Thyroid gland (tissue), 4 donors: Measurements from ENCODE around the gene RYR3.

ENCODE experiments used
- POLR2A ChIP-seq, 2 donors: fragments of 450-650 bp; IDR thresholded peaks; one replicate each; pipeline ENCODE4 v1.6.1; 2017; ENCODE audit warnings: antibody characterized with exemption in 2 of 2, mild to moderate bottlenecking in 2 of 2, moderate library complexity in 1 of 2
- TF ChIP-seq, protein P1 (sequence below), 6 experiments: fragments of 200-600 bp in 3 of 6; fragments of 450-650 bp in 3 of 6; sonication (generic) in 3 of 6; IDR thresholded peaks; one replicate each; pipeline ENCODE4 v1.5.1; 2016 to 2019; ENCODE audit warnings: antibody characterized with exemption in 6 of 6, mild to moderate bottlenecking in 2 of 6, inconsistent platforms in 1 of 6, moderate library complexity in 1 of 6

DNA sequence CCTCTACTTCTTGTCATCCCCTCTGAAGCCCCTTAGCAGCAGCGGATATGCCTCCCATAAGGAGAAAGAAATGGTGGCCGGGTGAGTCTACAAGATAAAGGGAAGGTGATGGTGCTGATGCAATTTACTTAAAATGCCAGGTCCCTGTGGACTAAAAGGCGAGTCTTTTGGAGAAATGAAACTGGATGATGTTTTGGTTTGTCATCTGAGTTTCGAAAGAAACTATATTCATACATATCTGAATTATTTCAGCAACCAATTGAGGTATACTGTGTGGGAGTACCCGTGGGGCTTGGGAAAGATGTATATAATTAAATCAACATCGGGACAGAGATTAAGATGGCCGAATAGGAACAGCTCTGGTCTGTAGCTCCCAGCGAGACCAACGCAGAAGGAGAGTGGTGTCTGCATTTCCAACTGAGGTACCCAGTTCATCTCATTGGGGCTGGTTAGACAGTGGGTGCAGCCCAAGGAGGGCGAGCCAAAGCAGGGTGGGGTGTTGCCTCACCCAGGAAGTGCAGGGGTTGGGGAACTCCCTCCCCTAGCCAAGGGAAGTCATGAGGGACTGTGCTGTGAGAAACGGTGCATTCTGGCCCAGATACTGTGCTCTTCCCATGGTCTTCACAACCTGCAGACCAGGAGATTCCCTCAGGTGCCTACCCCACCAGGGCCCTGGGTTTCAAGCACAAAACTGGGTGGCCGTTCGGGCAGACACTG lies 446.9 kb downstream of the RYR3 start:
- TF ChIP-seq, protein P1, sequence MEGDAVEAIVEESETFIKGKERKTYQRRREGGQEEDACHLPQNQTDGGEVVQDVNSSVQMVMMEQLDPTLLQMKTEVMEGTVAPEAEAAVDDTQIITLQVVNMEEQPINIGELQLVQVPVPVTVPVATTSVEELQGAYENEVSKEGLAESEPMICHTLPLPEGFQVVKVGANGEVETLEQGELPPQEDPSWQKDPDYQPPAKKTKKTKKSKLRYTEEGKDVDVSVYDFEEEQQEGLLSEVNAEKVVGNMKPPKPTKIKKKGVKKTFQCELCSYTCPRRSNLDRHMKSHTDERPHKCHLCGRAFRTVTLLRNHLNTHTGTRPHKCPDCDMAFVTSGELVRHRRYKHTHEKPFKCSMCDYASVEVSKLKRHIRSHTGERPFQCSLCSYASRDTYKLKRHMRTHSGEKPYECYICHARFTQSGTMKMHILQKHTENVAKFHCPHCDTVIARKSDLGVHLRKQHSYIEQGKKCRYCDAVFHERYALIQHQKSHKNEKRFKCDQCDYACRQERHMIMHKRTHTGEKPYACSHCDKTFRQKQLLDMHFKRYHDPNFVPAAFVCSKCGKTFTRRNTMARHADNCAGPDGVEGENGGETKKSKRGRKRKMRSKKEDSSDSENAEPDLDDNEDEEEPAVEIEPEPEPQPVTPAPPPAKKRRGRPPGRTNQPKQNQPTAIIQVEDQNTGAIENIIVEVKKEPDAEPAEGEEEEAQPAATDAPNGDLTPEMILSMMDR (IDR thresholded peaks at IDR 0.05), result no peak
- no peak for TF ChIP-seq POLR2A (IDR thresholded peaks at IDR 0.05)
